Endothelial cell of umbilical vein (primary cell): ENCODE results near the gene BCO2.

Experiments
- CTCF ChIP-seq, 2 donors: IDR thresholded peaks; 1 replicate in 1 of 2; 2 replicates in 1 of 2; pipeline ENCODE4 v1.5.1; 2011; ENCODE audit warnings: low read length in 2 of 2, mild to moderate bottlenecking in 2 of 2, moderate library complexity in 2 of 2, control low read depth in 1 of 2, inconsistent platforms in 1 of 2, low read depth in 1 of 2; ENCODE audit not compliant: insufficient read depth in 1 of 2; ENCODE audit errors: extremely low read depth in 1 of 2
- GATA2 ChIP-seq: IDR thresholded peaks from 2 replicates; pipeline ENCODE4 v1.7.0; 2011; ENCODE audit warnings: low read depth, mild to moderate bottlenecking, moderate library complexity, mixed read lengths, low read length; ENCODE audit not compliant: insufficient read length, insufficient read depth
- POLR2A ChIP-seq: IDR thresholded peaks from 2 replicates; pipeline ENCODE4 v1.6.1; 2012; ENCODE audit warnings: low read depth, mild to moderate bottlenecking, control low read depth, low read length

DNA sequence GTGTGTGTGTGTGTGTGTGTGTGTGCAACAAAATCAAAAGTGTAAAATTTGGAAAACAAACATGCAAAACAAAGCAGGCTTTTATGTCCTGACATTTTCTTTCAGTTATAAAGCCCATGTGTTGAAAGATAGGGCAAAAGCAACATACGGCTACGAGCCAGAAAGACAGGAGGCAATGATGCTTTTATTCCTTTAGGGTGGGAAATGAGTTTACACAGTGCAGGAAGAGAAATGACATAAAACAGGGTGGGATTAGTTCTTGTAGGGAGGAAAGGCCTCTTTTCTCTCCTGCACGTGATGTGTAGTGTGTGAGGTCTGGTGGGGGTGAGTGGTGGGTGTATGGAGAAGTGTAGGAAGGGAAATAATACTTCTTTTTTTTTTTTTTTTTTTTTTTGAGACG, 40.8 kb upstream of the BCO2 start:
- TF ChIP-seq GATA2, result no peak
- no peak for TF ChIP-seq CTCF (IDR thresholded peaks at IDR 0.05; ENCODE audit: extremely low read depth in 1 of 2, insufficient read depth in 1 of 2, low read depth in 1 of 2, low read length in 2 of 2)
- TF ChIP-seq POLR2A, result no peak
